GM12878 (cell line): ENCODE data around the gene MAB21L4. TPM values are rescaled to one million over a fixed set of nuclear protein-coding genes. Genes with fewer than 3 reads are reported as not detected.
A peak's percentile ranks its signal among the peaks of the same experiment; 100 is the strongest.

Experiments
- ATAC-seq: fragments of 200-7000 bp; cut with Tn5 transposase; 3 replicates; pipeline ENCODE4 v1.9.1; 2020; ENCODE audit warnings: mild to moderate bottlenecking, moderate library complexity
- BruUV-seq: library from RNA; stranded (reverse); fragments of 400-500 nt; replicated peaks from 2 replicates; lab custom pipeline; 2021; lab: Mats Ljungman, UMichigan
- CTCF ChIA-PET: fragments of 300-600 bp; sonication (Branson Sonifier 250); formaldehyde crosslinking; extraction: SDS; loops from one replicate; lab custom pipeline; 2021; ENCODE audit warnings: inconsistent platforms; lab: Yijun Ruan, JAX
- POLR2A ChIA-PET: fragments of 350-600 bp; formaldehyde crosslinking; extraction: SDS; loops from one replicate; lab custom pipeline; 2021; ENCODE audit warnings: inconsistent platforms; lab: Charles Lee
- RAD21 ChIA-PET: fragments of 300-600 bp; sonication (Branson Sonifier 250); formaldehyde crosslinking; loops from one replicate; lab custom pipeline; 2023; ENCODE audit warnings: antibody characterized with exemption; ENCODE audit not compliant: unreplicated experiment; lab: Charles Lee
- SMC1A ChIA-PET: fragments of 300-600 bp; sonication (Branson Sonifier 250); formaldehyde crosslinking; loops from one replicate; lab custom pipeline; 2023; ENCODE audit not compliant: unreplicated experiment, uncharacterized antibody; lab: Charles Lee
- DNase-seq: peaks from one replicate; pipeline ENCODE4 v3.0.0-alpha.2; 2011; ENCODE audit warnings: low read depth, low spot score
- FAIRE-seq: peaks from 3 replicates; lab custom pipeline; 2011; peaks lifted over from hg19 to GRCh38; lab: Jason Lieb, UNC
- H2AFZ ChIP-seq: 2 replicates; pipeline ENCODE4 v1.6.0; 2011; ENCODE audit warnings: low read depth, low read length, control low read depth; ENCODE audit not compliant: control insufficient read depth
- H3K27ac ChIP-seq: 2 replicates; pipeline ENCODE4 v1.5.1; 2011; ENCODE audit warnings: control low read depth; ENCODE audit not compliant: control insufficient read depth, insufficient read depth
- H3K27me3 ChIP-seq, 2 experiments: replicated peaks in 1 of 2; 2 replicates each; pipeline versions ENCODE4 v1.6.0 to v1.6.1; 2011; ENCODE audit warnings: low read length in 1 of 2; ENCODE audit not compliant: control insufficient read depth in 2 of 2, insufficient read depth in 2 of 2
- H3K36me3 ChIP-seq, 2 experiments: 2 replicates each; pipeline ENCODE4 v1.5.1; 2011; ENCODE audit warnings: low read length in 1 of 2; ENCODE audit not compliant: control insufficient read depth in 2 of 2, insufficient read depth in 2 of 2
- H3K4me1 ChIP-seq: 2 replicates; pipeline ENCODE4 v1.6.1; 2011; ENCODE audit warnings: mild to moderate bottlenecking, low read length, moderate library complexity, mixed read lengths; ENCODE audit not compliant: control insufficient read depth, insufficient read depth
- H3K4me2 ChIP-seq: 2 replicates; pipeline ENCODE4 v1.6.0; 2011; ENCODE audit warnings: control low read depth; ENCODE audit not compliant: control insufficient read depth, insufficient read depth
- H3K4me3 ChIP-seq: fragments of 200-600 bp; sonication (generic); 2 replicates; pipeline ENCODE4 v1.5.1; 2016
- H3K79me2 ChIP-seq: 2 replicates; pipeline ENCODE4 v1.6.0; 2011; ENCODE audit warnings: low read length; ENCODE audit not compliant: control insufficient read depth, insufficient read depth
- H3K9ac ChIP-seq: 2 replicates; pipeline ENCODE4 v1.8.0; 2011; ENCODE audit warnings: low read length, control low read depth, mixed read lengths; ENCODE audit not compliant: control insufficient read depth, insufficient read depth
- H3K9me3 ChIP-seq: replicated peaks from 3 replicates; pipeline ENCODE4 v1.5.1; 2011; ENCODE audit warnings: mild to moderate bottlenecking, low read length; ENCODE audit not compliant: control insufficient read depth, insufficient read depth
- H4K20me1 ChIP-seq: 2 replicates; pipeline ENCODE4 v1.6.0; 2011; ENCODE audit not compliant: control insufficient read depth, insufficient read depth
- ASH2L ChIP-seq: fragments of 300-600, 200-600 bp; sonication (generic); IDR thresholded peaks from 2 replicates; pipeline ENCODE4 v1.6.1; 2017; ENCODE audit warnings: low read depth, mild to moderate bottlenecking, borderline replicate concordance
- CBFB ChIP-seq: IDR thresholded peaks from 2 replicates; pipeline ENCODE4 v1.6.1; 2016; ENCODE audit warnings: antibody characterized with exemption, low read depth
- MEF2B ChIP-seq: fragments of 450-650 bp; IDR thresholded peaks from 2 replicates; pipeline ENCODE4 v1.6.1; 2018; ENCODE audit warnings: mild to moderate bottlenecking, moderate library complexity; ENCODE audit not compliant: partially characterized antibody, poor library complexity, severe bottlenecking
- RCOR1 ChIP-seq: conservative IDR thresholded peaks from 2 replicates; pipeline ENCODE4 v1.6.1; 2012; ENCODE audit warnings: low read depth, low read length, improper control_type of control experiment
- RUNX3 ChIP-seq: IDR thresholded peaks from 2 replicates; pipeline ENCODE4 v1.6.1; 2012; ENCODE audit warnings: low read length, inconsistent platforms
- SMARCA5 ChIP-seq: fragments of 450-650 bp; IDR thresholded peaks from 2 replicates; pipeline ENCODE4 v1.6.1; 2017; ENCODE audit warnings: mild to moderate bottlenecking
- SMC3 ChIP-seq: IDR thresholded peaks from 2 replicates; pipeline ENCODE4 v1.6.1; 2011; ENCODE audit warnings: low read length, improper control_type of control experiment, borderline replicate concordance
- ZNF274 ChIP-seq: IDR thresholded peaks from one replicate; pipeline ENCODE4 v1.8.0; 2011; ENCODE audit not compliant: insufficient read length, insufficient read depth
- WGBS: methylation state at CpG from one replicate; pipeline ENCODE4 v1.1.6; 2016; ENCODE audit warnings: low lambda C conversion rate; ENCODE audit not compliant: insufficient replicate concordance, insufficient coverage; ENCODE audit errors: missing lambda C conversion rate; 5-methylcytosine and 5-hydroxymethylcytosine counted together
- in situ Hi-C: fragments of 300-500 bp; cut with MboI; formaldehyde crosslinking; loops from 9 replicates; pipeline ENCODE4 v1.14.3; 2018; ENCODE audit warnings: mixed read lengths
- intact Hi-C: fragments of 100-400 bp; cut with micrococcal nuclease; formaldehyde crosslinking; loops from one replicate; pipeline ENCODE4 v1.14.2; 2022; ENCODE audit not compliant: unreplicated experiment
- polyA plus RNA-seq, 11 experiments: library from polyadenylated mRNA; depleted of rRNA in 4 of 11; unstranded in 6 of 11; stranded (reverse) in 5 of 11; fragments of >200 nt; fragmentation: Nextera tagmentation in 4 of 11; fragmentation: Illumina TruSeq in 1 of 11; extraction: Ambion mirVana in 4 of 11; extraction: Trizol in 1 of 11; gene quantifications; 1 replicate in 1 of 11; 2 replicates in 10 of 11; pipeline versions ENCODE4 v1.2.1 to v1.2.3, GENCODE V29; 2011 to 2016; ENCODE audit warnings: inconsistent platforms in 2 of 11, missing spikeins in 2 of 11, low read depth in 1 of 11
- total RNA-seq, 4 experiments: library from RNA; depleted of rRNA in 3 of 4; stranded (reverse); fragments of >200 nt in 3 of 4; fragmentation: Illumina TruSeq in 1 of 4; extraction: Trizol in 1 of 4; gene quantifications; 2 replicates each; pipeline versions ENCODE4 v1.2.1 to v1.2.3, GENCODE V29; 2013 to 2021
- TF ChIP-seq, protein P1 (sequence below): fragments of 450-650 bp; IDR thresholded peaks from 2 replicates; pipeline ENCODE4 v1.6.1; 2017; ENCODE audit warnings: mild to moderate bottlenecking, moderate library complexity
- TF ChIP-seq, protein P2 (sequence below): IDR thresholded peaks from 2 replicates; pipeline ENCODE4 v1.6.1; 2011; ENCODE audit warnings: borderline replicate concordance, low read depth, mild to moderate bottlenecking, moderate library complexity, low read length; ENCODE audit not compliant: insufficient read depth, poor library complexity, severe bottlenecking
- TF ChIP-seq, protein P3 (sequence below): fragments of 450-650 bp; IDR thresholded peaks from 2 replicates; pipeline ENCODE4 v1.6.1; 2016; ENCODE audit warnings: mild to moderate bottlenecking
- TF ChIP-seq, protein P4 (sequence below): fragments of 450-650 bp; IDR thresholded peaks from 2 replicates; pipeline ENCODE4 v1.6.1; 2014; ENCODE audit warnings: mild to moderate bottlenecking

The MAB21L4 gene
- total and polyA plus RNA-seq, 10 of the 15 experiments (the other 5 are each of a cell fraction or from before 2014, with no cell fraction given), result 0.03 TPM; not detected in 9

DNA sequence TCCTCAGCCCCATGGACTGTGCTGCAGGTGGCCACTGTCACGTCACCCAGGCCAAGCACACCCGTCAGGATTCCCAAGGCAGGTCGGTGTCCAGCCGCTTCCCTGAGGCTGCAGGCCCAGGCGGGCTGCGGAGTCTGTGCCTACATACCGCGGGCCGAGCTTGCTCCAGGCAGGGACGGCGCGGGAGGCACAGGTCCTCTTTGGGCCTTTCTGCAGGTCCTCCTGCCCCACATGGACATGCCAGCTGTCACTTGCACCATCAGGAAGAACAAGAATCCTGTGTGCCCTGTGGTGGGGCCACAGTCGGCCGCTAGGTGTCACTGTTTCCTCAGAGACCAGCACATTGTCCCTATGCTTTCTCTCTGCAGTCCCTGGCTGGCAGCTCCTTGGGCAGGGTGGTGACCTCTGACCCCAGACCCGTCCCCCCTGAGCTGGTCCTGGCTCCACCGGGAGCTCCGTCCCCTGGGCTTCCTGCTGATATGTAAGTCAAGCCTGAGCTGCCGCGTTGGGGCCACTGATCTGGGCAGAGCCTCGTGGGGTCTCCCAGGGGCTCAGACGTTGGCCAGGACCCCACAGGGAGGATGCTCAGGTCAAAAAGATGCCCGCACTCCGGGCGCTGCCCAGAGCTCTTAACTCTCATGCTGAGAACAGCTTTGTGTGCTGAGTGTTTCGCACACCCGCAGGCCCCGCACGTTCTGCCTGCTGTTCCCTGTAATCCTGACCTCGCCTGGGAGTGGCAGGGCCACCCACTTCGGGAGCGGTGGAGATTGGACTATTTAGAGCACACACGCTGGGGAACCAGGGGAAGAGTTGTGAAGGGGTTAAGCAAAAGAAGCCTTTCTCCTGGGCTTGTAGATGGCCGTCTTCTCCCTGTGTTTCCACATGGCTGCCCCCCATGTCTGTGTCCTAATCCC, 44.6 kb downstream of the MAB21L4 start (continued):
- TF ChIP-seq CBFB (peak; percentile 26; the same call in 1 of the 2 replicates), RUNX3 (peak; percentile 56), SMARCA5 (peak; percentile 46; the same call in 1 of the 2 replicates)

DNA sequence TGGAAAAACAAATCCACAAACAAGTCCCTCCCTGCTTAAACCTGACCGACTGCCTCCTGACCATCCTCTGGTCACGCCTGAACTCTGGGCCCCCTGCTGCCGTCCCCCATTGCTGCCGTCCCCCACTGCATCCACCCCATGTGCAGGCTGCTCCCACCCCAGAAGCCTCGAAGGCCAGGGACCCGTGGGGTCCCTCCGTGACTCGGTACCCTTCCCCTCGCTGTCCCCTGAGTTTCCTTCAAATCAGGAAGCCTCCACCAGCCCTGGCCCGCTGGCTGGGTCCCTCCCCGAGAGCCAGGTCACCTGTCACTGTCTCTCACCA, 45.2 kb downstream of the MAB21L4 start:
- H3K36me3 ChIP-seq, result no peaks in the 10 kb centered on the region
- ATAC-seq, result no peak
- BruUV-seq, result no TSS peak
- intact Hi-C loops (loop anchor here (5.0 to 10.0 kb wide), 2 partner anchors 227 to 364 kb away; no protein-coding TSS in a partner anchor), in situ Hi-C loops (loop anchor here (10.0 kb wide), 1 partner anchor 804 kb away; no protein-coding TSS in a partner anchor)
- WGBS, result 37% methylated on average over 11 of the region's 11 CpGs
- SMC1A ChIA-PET, result interaction anchor here (0.6 kb wide), 1 partner anchor 9 kb away, joined by 3 read pairs; no protein-coding TSS in a partner anchor
- no peaks in the 10 kb centered on the region for H3K79me2 ChIP-seq
- H3K9ac ChIP-seq, result no peak overlapping the region
- CTCF ChIA-PET, result interaction anchor here (0.6 to 1.7 kb wide), 10 partner anchors 10 to 1028 kb away, joined by 3 to 12 read pairs (median 3); no protein-coding TSS in a partner anchor
- H3K4me3 ChIP-seq, result no peak overlapping the region
- H2AFZ ChIP-seq, result no peak overlapping the region
- no peak overlapping the region for H3K27ac ChIP-seq
- RAD21 ChIA-PET, result interaction anchor here (0.7 to 1.0 kb wide), 2 partner anchors 10 to 542 kb away, joined by 3 read pairs; no protein-coding TSS in a partner anchor
- H3K4me1 ChIP-seq, result no peaks in the 10 kb centered on the region
- no peak for DNase-seq
- H4K20me1 ChIP-seq, result no peaks in the 10 kb centered on the region
- FAIRE-seq, result no peak
- no peak overlapping the region for H3K4me2 ChIP-seq
- H3K27me3 ChIP-seq, result no peaks in the 10 kb centered on the region
- H3K9me3 ChIP-seq, result peaks cover 1% of the 10 kb centered on the region; the same call in 1 of the 3 replicates
- POLR2A ChIA-PET, result no interaction called here
- TF ChIP-seq ZNF274 (no peak), RCOR1 (no peak), MEF2B (no peak), ASH2L (no peak), SMC3 (no peak)
- TF ChIP-seq, protein P1, sequence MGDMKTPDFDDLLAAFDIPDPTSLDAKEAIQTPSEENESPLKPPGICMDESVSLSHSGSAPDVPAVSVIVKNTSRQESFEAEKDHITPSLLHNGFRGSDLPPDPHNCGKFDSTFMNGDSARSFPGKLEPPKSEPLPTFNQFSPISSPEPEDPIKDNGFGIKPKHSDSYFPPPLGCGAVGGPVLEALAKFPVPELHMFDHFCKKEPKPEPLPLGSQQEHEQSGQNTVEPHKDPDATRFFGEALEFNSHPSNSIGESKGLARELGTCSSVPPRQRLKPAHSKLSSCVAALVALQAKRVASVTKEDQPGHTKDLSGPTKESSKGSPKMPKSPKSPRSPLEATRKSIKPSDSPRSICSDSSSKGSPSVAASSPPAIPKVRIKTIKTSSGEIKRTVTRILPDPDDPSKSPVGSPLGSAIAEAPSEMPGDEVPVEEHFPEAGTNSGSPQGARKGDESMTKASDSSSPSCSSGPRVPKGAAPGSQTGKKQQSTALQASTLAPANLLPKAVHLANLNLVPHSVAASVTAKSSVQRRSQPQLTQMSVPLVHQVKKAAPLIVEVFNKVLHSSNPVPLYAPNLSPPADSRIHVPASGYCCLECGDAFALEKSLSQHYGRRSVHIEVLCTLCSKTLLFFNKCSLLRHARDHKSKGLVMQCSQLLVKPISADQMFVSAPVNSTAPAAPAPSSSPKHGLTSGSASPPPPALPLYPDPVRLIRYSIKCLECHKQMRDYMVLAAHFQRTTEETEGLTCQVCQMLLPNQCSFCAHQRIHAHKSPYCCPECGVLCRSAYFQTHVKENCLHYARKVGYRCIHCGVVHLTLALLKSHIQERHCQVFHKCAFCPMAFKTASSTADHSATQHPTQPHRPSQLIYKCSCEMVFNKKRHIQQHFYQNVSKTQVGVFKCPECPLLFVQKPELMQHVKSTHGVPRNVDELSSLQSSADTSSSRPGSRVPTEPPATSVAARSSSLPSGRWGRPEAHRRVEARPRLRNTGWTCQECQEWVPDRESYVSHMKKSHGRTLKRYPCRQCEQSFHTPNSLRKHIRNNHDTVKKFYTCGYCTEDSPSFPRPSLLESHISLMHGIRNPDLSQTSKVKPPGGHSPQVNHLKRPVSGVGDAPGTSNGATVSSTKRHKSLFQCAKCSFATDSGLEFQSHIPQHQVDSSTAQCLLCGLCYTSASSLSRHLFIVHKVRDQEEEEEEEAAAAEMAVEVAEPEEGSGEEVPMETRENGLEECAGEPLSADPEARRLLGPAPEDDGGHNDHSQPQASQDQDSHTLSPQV, result no peak
- TF ChIP-seq, protein P2, sequence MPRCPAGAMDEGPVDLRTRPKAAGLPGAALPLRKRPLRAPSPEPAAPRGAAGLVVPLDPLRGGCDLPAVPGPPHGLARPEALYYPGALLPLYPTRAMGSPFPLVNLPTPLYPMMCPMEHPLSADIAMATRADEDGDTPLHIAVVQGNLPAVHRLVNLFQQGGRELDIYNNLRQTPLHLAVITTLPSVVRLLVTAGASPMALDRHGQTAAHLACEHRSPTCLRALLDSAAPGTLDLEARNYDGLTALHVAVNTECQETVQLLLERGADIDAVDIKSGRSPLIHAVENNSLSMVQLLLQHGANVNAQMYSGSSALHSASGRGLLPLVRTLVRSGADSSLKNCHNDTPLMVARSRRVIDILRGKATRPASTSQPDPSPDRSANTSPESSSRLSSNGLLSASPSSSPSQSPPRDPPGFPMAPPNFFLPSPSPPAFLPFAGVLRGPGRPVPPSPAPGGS, result no peak
- TF ChIP-seq, protein P3, sequence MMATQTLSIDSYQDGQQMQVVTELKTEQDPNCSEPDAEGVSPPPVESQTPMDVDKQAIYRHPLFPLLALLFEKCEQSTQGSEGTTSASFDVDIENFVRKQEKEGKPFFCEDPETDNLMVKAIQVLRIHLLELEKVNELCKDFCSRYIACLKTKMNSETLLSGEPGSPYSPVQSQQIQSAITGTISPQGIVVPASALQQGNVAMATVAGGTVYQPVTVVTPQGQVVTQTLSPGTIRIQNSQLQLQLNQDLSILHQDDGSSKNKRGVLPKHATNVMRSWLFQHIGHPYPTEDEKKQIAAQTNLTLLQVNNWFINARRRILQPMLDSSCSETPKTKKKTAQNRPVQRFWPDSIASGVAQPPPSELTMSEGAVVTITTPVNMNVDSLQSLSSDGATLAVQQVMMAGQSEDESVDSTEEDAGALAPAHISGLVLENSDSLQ, result no peak
- TF ChIP-seq, protein P4, sequence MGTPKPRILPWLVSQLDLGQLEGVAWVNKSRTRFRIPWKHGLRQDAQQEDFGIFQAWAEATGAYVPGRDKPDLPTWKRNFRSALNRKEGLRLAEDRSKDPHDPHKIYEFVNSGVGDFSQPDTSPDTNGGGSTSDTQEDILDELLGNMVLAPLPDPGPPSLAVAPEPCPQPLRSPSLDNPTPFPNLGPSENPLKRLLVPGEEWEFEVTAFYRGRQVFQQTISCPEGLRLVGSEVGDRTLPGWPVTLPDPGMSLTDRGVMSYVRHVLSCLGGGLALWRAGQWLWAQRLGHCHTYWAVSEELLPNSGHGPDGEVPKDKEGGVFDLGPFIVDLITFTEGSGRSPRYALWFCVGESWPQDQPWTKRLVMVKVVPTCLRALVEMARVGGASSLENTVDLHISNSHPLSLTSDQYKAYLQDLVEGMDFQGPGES, result no peak
